H1 (cell line): ENCODE data around the gene CD72. TPM values are rescaled to one million over a fixed set of nuclear protein-coding genes. Genes with fewer than 3 reads are reported as not detected.
"Not testable (repeated sequence)": the region's sequence is repeated elsewhere in the genome, so short reads cannot be mapped to it uniquely, and the experiment has no call there.

ENCODE experiments used
- CTCF ChIA-PET: fragments of 300-600 bp; sonication (Branson Sonifier 250); formaldehyde crosslinking; loops from one replicate; lab custom pipeline; 2021; ENCODE audit not compliant: partially characterized antibody; lab: Charles Lee
- POLR2A ChIA-PET: fragments of 300-600 bp; sonication (Branson Sonifier 250); formaldehyde crosslinking; loops from one replicate; lab custom pipeline; 2021; ENCODE audit warnings: inconsistent platforms; ENCODE audit not compliant: partially characterized antibody; lab: Charles Lee
- DNase-seq, 2 experiments: peaks; one replicate each; pipeline versions ENCODE4 v3.0.0 to v3.0.0-alpha.2; 2010 to 2022; ENCODE audit warnings: low spot score in 2 of 2, low read depth in 1 of 2, mixed read lengths in 1 of 2
- FAIRE-seq: peaks from 2 replicates; lab custom pipeline; 2011; peaks lifted over from hg19 to GRCh38; lab: Jason Lieb, UNC
- H2AFZ ChIP-seq: 2 replicates; pipeline ENCODE4 v1.8.1; 2012; ENCODE audit warnings: low read length, inconsistent platforms
- H2AK5ac ChIP-seq: 2 replicates; pipeline ENCODE4 v1.6.1; 2013; ENCODE audit warnings: low read depth, low read length
- H2BK120ac ChIP-seq: replicated peaks from 2 replicates; pipeline ENCODE3; 2013; ENCODE audit warnings: low read depth, low read length, inconsistent platforms
- H2BK12ac ChIP-seq: 2 replicates; pipeline ENCODE4 v1.6.1; 2013; ENCODE audit warnings: low read depth, low read length
- H2BK15ac ChIP-seq: 2 replicates; pipeline ENCODE4 v1.6.1; 2013; ENCODE audit warnings: low read length
- H2BK20ac ChIP-seq: 2 replicates; pipeline ENCODE4 v1.6.1; 2013; ENCODE audit warnings: low read length
- H2BK5ac ChIP-seq: 2 replicates; pipeline ENCODE4 v1.6.1; 2013; ENCODE audit warnings: low read depth, low read length
- H3K14ac ChIP-seq: 2 replicates; pipeline ENCODE4 v1.6.1; 2013; ENCODE audit warnings: inconsistent platforms; ENCODE audit not compliant: insufficient read length
- H3K18ac ChIP-seq: 2 replicates; pipeline ENCODE4 v1.6.1; 2013; ENCODE audit warnings: low read length; ENCODE audit errors: extremely low read depth
- H3K23ac ChIP-seq: 2 replicates; pipeline ENCODE4 v1.6.1; 2013; ENCODE audit warnings: inconsistent platforms; ENCODE audit not compliant: insufficient read length
- H3K23me2 ChIP-seq: 2 replicates; pipeline ENCODE4 v1.6.1; 2013; ENCODE audit warnings: low read depth, low read length
- H3K27ac ChIP-seq: 2 replicates; pipeline ENCODE4 v1.6.1; 2011; ENCODE audit warnings: low read depth, low read length, inconsistent platforms
- H3K27me3 ChIP-seq, 4 experiments: replicated peaks in 1 of 4; 1 replicate in 1 of 4; 2 replicates in 3 of 4; pipeline versions ENCODE4 v1.6.1 to v1.8.1; 2011 to 2013; ENCODE audit warnings: low read length in 3 of 4, mild to moderate bottlenecking in 3 of 4, inconsistent platforms in 2 of 4, mixed read lengths in 2 of 4, moderate library complexity in 1 of 4; ENCODE audit not compliant: control insufficient read depth in 3 of 4, insufficient read depth in 3 of 4; ENCODE audit errors: extremely low read depth in 1 of 4
- H3K36me3 ChIP-seq, 4 experiments: 2 replicates each; pipeline versions ENCODE4 v1.6.1 to v1.8.1; 2011 to 2013; ENCODE audit warnings: mild to moderate bottlenecking in 4 of 4, low read length in 3 of 4, moderate library complexity in 2 of 4, control low read depth in 1 of 4, inconsistent platforms in 1 of 4; ENCODE audit not compliant: insufficient read depth in 4 of 4, control insufficient read depth in 2 of 4
- H3K4ac ChIP-seq: replicated peaks from 2 replicates; pipeline ENCODE3; 2013; ENCODE audit warnings: low read length, low read depth, mixed read lengths, inconsistent platforms; ENCODE audit not compliant: insufficient read length
- H3K4me1 ChIP-seq, 4 experiments: replicated peaks in 1 of 4; 1 replicate in 1 of 4; 2 replicates in 3 of 4; pipeline versions ENCODE4 v1.6.1 to v1.8.1; 2011 to 2013; ENCODE audit warnings: low read length in 3 of 4, inconsistent platforms in 2 of 4, mixed read lengths in 1 of 4; ENCODE audit not compliant: insufficient read depth in 4 of 4, control insufficient read depth in 3 of 4
- H3K4me2 ChIP-seq, 2 experiments: 2 replicates each; pipeline versions ENCODE4 v1.6.1 to v1.8.1; 2011 to 2013; ENCODE audit warnings: low read depth in 2 of 2, low read length in 2 of 2, control low read depth in 1 of 2, inconsistent platforms in 1 of 2, mild to moderate bottlenecking in 1 of 2; ENCODE audit not compliant: insufficient read depth in 1 of 2
- H3K4me3 ChIP-seq, 4 experiments: fragments of 200-600, 300-600 bp in 1 of 4; sonication (generic), shearing (Covaris generic), sonication (Bioruptor Twin) in 1 of 4; 2 replicates each; pipeline versions ENCODE4 v1.5.1 to v1.8.1; 2011 to 2016; ENCODE audit warnings: low read length in 4 of 4, low read depth in 3 of 4, control low read depth in 2 of 4, inconsistent platforms in 2 of 4, mild to moderate bottlenecking in 2 of 4, mixed read lengths in 1 of 4, moderate library complexity in 1 of 4; ENCODE audit not compliant: insufficient read depth in 2 of 4; ENCODE audit errors: extremely low read depth in 1 of 4
- H3K56ac ChIP-seq: replicated peaks from 2 replicates; pipeline ENCODE3; 2013; ENCODE audit warnings: low read depth, mild to moderate bottlenecking, mixed read lengths, low read length, inconsistent platforms; ENCODE audit not compliant: insufficient read length
- H3K79me1 ChIP-seq: 2 replicates; pipeline ENCODE4 v1.6.1; 2013; ENCODE audit warnings: low read depth, low read length, control low read depth
- H3K79me2 ChIP-seq, 2 experiments: 2 replicates each; pipeline versions ENCODE4 v1.6.1 to v1.8.1; 2012 to 2013; ENCODE audit warnings: low read length in 2 of 2, mild to moderate bottlenecking in 2 of 2, inconsistent platforms in 1 of 2; ENCODE audit not compliant: insufficient read depth in 2 of 2, control insufficient read depth in 1 of 2
- H3K9ac ChIP-seq, 4 experiments: replicated peaks in 1 of 4; 1 replicate in 1 of 4; 2 replicates in 3 of 4; pipeline versions ENCODE4 v1.6.1 to v1.8.1; 2011 to 2013; ENCODE audit warnings: low read depth in 3 of 4, low read length in 3 of 4, control low read depth in 2 of 4, mild to moderate bottlenecking in 2 of 4, moderate library complexity in 2 of 4, inconsistent platforms in 1 of 4; ENCODE audit errors: extremely low read depth in 1 of 4
- H3K9me3 ChIP-seq, 2 experiments: 2 replicates each; pipeline versions ENCODE4 v1.6.1 to v1.8.1; 2012 to 2013; ENCODE audit warnings: mild to moderate bottlenecking in 2 of 2, moderate library complexity in 2 of 2, control low read depth in 1 of 2, inconsistent platforms in 1 of 2, low read depth in 1 of 2, low read length in 1 of 2, mixed read lengths in 1 of 2; ENCODE audit not compliant: insufficient read depth in 2 of 2
- H4K20me1 ChIP-seq, 2 experiments: replicated peaks in 1 of 2; 2 replicates each; pipeline versions ENCODE3 to v1.8.1; 2011 to 2013; ENCODE audit warnings: inconsistent platforms in 2 of 2, low read length in 2 of 2, mild to moderate bottlenecking in 1 of 2; ENCODE audit not compliant: insufficient read depth in 2 of 2, control insufficient read depth in 1 of 2
- H4K5ac ChIP-seq: 2 replicates; pipeline ENCODE4 v1.6.1; 2013; ENCODE audit warnings: low read length, low read depth, mixed read lengths, inconsistent platforms; ENCODE audit not compliant: insufficient read length
- H4K8ac ChIP-seq: 2 replicates; pipeline ENCODE4 v1.8.0; 2013; ENCODE audit warnings: mild to moderate bottlenecking, moderate library complexity, low read length, inconsistent platforms; ENCODE audit not compliant: insufficient read depth; ENCODE audit errors: extremely low read depth
- H4K91ac ChIP-seq: replicated peaks from 2 replicates; pipeline ENCODE3; 2013; ENCODE audit warnings: low read length, mixed read lengths, inconsistent platforms; ENCODE audit not compliant: insufficient read length
- whole genome bisulfite sequencing, 2 experiments: shearing (Covaris generic) in 1 of 2; methylation state at CpG; one replicate each; pipeline versions ENCODE4 v1.1.6 to v1.1.7; 2013 to 2015; ENCODE audit warnings: low lambda C conversion rate in 2 of 2, mixed read lengths in 2 of 2, inconsistent platforms in 1 of 2, low coverage in 1 of 2, missing lambda C conversion rate in 1 of 2; ENCODE audit not compliant: insufficient replicate concordance in 2 of 2, insufficient coverage in 1 of 2, insufficient read length in 1 of 2; ENCODE audit errors: extremely low coverage in 1 of 2, missing lambda C conversion rate in 1 of 2; 5-methylcytosine and 5-hydroxymethylcytosine counted together
- polyA plus RNA-seq, 7 experiments: library from polyadenylated mRNA; depleted of rRNA in 3 of 7; stranded (reverse) in 5 of 7; unstranded in 2 of 7; fragments of >200 nt in 5 of 7; fragments of 200-250 nt in 2 of 7; gene quantifications; 1 replicate in 5 of 7; 2 replicates in 1 of 7; 4 replicates in 1 of 7; pipeline versions ENCODE4 v1.2.1 to v1.2.3, GENCODE V29; 2011 to 2013; ENCODE audit warnings: missing spikeins in 2 of 7, mixed read lengths in 2 of 7
- total RNA-seq: library from RNA; stranded (reverse); fragmentation: NEBNext Ultra II Directional; extraction: Animal tissue kit (Norgen Biotek cat#: 25700); gene quantifications from 2 replicates; pipeline ENCODE4 v1.2.1, GENCODE V29; 2021

Gene CD72
- total and polyA plus RNA-seq, 2 of the 8 experiments (the other 6 are each of a cell fraction or from before 2014, with no cell fraction given): 4.0 to 4.5 TPM

DNA sequence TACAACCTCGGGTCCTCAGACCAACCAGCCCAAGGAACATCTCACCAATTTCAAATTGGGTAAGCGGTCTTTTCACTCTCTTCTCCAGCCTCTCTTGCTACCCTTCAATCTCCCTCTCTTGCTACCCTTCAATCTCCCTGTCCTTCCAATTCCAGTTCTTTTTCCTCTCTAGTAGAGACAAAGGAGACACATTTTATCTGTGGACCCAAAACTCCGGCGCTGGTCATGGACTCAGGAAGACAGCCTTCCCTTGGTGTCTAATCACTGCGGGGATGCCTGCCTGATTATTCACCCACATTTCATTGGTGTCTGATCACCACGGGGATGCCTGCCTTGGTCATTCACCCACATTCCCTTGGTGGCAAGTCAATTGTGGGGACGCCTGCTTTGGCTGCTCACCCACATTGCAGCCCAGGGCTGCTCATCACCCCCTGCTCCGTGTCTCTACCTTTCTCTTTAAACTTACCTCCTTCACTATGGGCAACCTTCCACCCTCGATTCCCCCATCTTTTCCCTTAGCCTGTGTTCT is 19.3 kb upstream of the CD72 start:
- H3K36me3 ChIP-seq, H4K91ac ChIP-seq, H2BK12ac ChIP-seq, H3K4me1 ChIP-seq, H3K27me3 ChIP-seq, H3K9ac ChIP-seq, H4K20me1 ChIP-seq, H3K4ac ChIP-seq, POLR2A ChIA-PET, H2BK120ac ChIP-seq, H3K18ac ChIP-seq, DNase-seq, H3K4me2 ChIP-seq, H2BK5ac ChIP-seq, H3K14ac ChIP-seq, H3K4me3 ChIP-seq, H3K27ac ChIP-seq, H4K5ac ChIP-seq, H2AFZ ChIP-seq, H3K9me3 ChIP-seq, H3K79me2 ChIP-seq, H4K8ac ChIP-seq, CTCF ChIA-PET, H2BK20ac ChIP-seq, H2AK5ac ChIP-seq, H3K56ac ChIP-seq, H2BK15ac ChIP-seq, H3K23me2 ChIP-seq, FAIRE-seq, H3K23ac ChIP-seq, H3K79me1 ChIP-seq: not testable (repeated sequence)
- WGBS, 2 experiments: 92% methylated on average over 9 of the region's 9 CpGs; no CpG with 5 or more reads in 1 of the 2 experiments

DNA sequence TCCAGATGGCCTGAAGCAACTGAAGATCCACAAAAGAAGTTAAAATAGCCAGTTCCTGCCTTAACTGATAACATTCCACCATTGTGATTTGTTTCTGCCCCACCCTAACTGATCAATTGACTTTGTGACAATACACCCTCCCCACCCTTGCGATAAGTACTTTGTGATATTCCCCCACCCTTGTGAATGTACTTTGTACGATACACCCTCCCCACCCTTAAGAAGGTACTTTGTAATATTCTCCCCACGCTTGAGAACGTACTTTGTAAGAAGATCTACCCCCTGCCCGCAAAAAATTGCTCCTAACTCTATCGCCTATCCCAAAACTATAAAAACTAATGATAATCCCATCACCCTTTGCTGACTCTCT is 18.6 kb upstream of the CD72 start:
- H3K27me3 ChIP-seq, H3K56ac ChIP-seq, H3K14ac ChIP-seq, H3K79me2 ChIP-seq, H2BK5ac ChIP-seq, H2BK20ac ChIP-seq, H4K5ac ChIP-seq, CTCF ChIA-PET, H3K4me1 ChIP-seq, H3K23ac ChIP-seq, H3K4me2 ChIP-seq, H2AFZ ChIP-seq, H3K4me3 ChIP-seq, H4K91ac ChIP-seq, H2BK12ac ChIP-seq, H3K9me3 ChIP-seq, DNase-seq, H3K27ac ChIP-seq, H3K36me3 ChIP-seq, H3K18ac ChIP-seq, H2BK120ac ChIP-seq, H2BK15ac ChIP-seq, H2AK5ac ChIP-seq, H3K23me2 ChIP-seq, POLR2A ChIA-PET, H4K20me1 ChIP-seq, H3K4ac ChIP-seq, H3K79me1 ChIP-seq, H4K8ac ChIP-seq, H3K9ac ChIP-seq, FAIRE-seq: not testable (repeated sequence)
- 91% methylated on average over 6 of the region's 6 CpGs; no CpG with 5 or more reads in 1 of the 2 experiments for WGBS, 2 experiments
